Type B pancreatic cell (in vitro differentiated cells): ENCODE measurements around the gene CKAP4. TPM values are rescaled to one million over a fixed set of nuclear protein-coding genes. Genes with fewer than 3 reads are reported as not detected.

Source experiments
- DNase-seq: peaks from one replicate; pipeline ENCODE4 v3.0.0; 2021; ENCODE audit warnings: mixed read lengths; ENCODE audit not compliant: unreplicated experiment; ENCODE audit errors: extremely low spot score
- H3K27ac Mint-ChIP-seq: 2 replicates; pipeline ENCODE4 v1.8.0; 2021; ENCODE audit warnings: mild to moderate bottlenecking, mixed read lengths
- H3K27me3 Mint-ChIP-seq: 2 replicates; pipeline ENCODE4 v1.8.0; 2021; ENCODE audit warnings: mixed read lengths
- H3K36me3 Mint-ChIP-seq: 2 replicates; pipeline ENCODE4 v1.8.0; 2021; ENCODE audit warnings: mixed read lengths
- H3K4me1 Mint-ChIP-seq: one replicate; pipeline ENCODE4 v1.8.0; 2021; ENCODE audit warnings: mixed read lengths; ENCODE audit not compliant: unreplicated experiment
- H3K4me3 Mint-ChIP-seq: 2 replicates; pipeline ENCODE4 v1.8.0; 2021; ENCODE audit warnings: mild to moderate bottlenecking, mixed read lengths
- H3K9me3 Mint-ChIP-seq: 2 replicates; pipeline ENCODE4 v1.8.0; 2021; ENCODE audit warnings: mixed read lengths
- total RNA-seq: library from RNA; stranded (reverse); gene quantifications from 2 replicates; pipeline ENCODE4 v1.2.1, GENCODE V29; 2021; ENCODE audit warnings: low replicate concordance
- TF ChIP-seq, protein P1 (sequence below): fragments of 200-600 bp; sonication (generic); conservative IDR thresholded peaks from 2 replicates; pipeline ENCODE4 v1.5.0; 2021; ENCODE audit warnings: antibody characterized with exemption, mild to moderate bottlenecking

Gene CKAP4
- total RNA-seq, 1 donor from 2014 or later = 95.9 TPM

DNA sequence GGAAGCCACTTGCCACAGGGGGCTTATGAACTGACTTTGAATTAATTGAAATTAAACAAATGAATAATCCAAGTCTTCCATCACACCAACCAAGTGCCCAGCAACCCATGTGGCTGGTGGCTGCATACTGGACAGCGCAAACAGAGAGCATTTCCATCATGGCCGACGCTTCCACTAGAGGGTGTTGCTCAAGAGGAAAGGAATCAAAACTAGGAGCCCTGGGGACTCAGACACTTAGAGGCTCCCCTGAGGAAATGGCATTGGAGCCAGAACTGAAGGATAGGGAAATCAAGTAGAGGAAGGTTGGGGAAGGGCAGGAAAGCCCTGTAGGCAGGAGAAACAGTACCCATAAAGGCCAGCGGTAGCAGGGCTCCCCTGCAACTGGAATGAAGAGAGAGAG is 58.5 kb downstream of the CKAP4 start:
- no peak for DNase-seq
- Mint-ChIP-seq H3K4me1 (peaks cover 9% of the 10 kb centered on the region), H3K27ac (no peak overlapping the region), H3K36me3 (no peaks in the 10 kb centered on the region), H3K27me3 (no peaks in the 10 kb centered on the region), H3K9me3 (no peaks in the 10 kb centered on the region), H3K4me3 (no peak overlapping the region)
- TF ChIP-seq, protein P1, sequence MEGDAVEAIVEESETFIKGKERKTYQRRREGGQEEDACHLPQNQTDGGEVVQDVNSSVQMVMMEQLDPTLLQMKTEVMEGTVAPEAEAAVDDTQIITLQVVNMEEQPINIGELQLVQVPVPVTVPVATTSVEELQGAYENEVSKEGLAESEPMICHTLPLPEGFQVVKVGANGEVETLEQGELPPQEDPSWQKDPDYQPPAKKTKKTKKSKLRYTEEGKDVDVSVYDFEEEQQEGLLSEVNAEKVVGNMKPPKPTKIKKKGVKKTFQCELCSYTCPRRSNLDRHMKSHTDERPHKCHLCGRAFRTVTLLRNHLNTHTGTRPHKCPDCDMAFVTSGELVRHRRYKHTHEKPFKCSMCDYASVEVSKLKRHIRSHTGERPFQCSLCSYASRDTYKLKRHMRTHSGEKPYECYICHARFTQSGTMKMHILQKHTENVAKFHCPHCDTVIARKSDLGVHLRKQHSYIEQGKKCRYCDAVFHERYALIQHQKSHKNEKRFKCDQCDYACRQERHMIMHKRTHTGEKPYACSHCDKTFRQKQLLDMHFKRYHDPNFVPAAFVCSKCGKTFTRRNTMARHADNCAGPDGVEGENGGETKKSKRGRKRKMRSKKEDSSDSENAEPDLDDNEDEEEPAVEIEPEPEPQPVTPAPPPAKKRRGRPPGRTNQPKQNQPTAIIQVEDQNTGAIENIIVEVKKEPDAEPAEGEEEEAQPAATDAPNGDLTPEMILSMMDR = no peak

DNA sequence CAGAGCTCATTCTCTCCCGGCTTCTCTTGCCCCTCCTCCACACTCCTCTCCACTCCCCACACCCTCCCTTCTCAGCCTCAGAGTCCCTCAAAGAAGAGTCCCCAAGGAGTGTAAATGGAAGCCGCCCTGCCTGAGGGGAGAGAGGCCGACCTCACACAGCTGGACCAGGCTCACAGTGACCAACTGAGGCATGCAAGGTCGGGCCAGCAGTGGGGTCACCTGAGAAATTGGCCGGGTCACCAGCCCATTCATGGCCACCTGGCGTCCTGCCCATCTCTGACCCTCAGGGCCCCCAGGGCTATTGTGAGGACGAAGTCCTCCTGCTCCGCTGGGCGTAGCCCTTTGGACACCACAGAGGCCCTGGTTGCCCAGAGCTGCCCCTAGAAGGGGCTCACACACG is 59.6 kb downstream of the CKAP4 start:
- Mint-ChIP-seq H3K4me3 (no peak overlapping the region), H3K4me1 (peaks cover 9% of the 10 kb centered on the region), H3K27ac (no peak overlapping the region), H3K27me3 (no peaks in the 10 kb centered on the region), H3K9me3 (no peaks in the 10 kb centered on the region), H3K36me3 (no peaks in the 10 kb centered on the region)
- DNase-seq = no peak
- TF ChIP-seq, protein P1 = no peak

Other genes starting within 250 kb of the CKAP4 start
- gene NUAK1, start 109.1 kb downstream of the CKAP4 start, total RNA-seq = 6.5 and 8.1 TPM in 2 replicates
- gene TCP11L2, start 54.7 kb upstream of the CKAP4 start, total RNA-seq = 12.3 and 21.8 TPM in 2 replicates
- gene POLR3B, start 109.7 kb upstream of the CKAP4 start, total RNA-seq = 13.6 and 14.5 TPM in 2 replicates